Mucosa of rectum (tissue), 2 donors: ENCODE results near the gene MBLAC1.

Experiments
- H3K27ac ChIP-seq, 2 donors: one replicate each; pipeline ENCODE4 v1.7.0; 2013; ENCODE audit warnings: inconsistent platforms in 2 of 2, low read depth in 2 of 2, low read length in 2 of 2
- H3K27me3 ChIP-seq, 2 donors: one replicate each; pipeline ENCODE4 v1.7.0; 2013; ENCODE audit warnings: low read length in 2 of 2; ENCODE audit not compliant: control insufficient read depth in 2 of 2, insufficient read depth in 2 of 2
- H3K36me3 ChIP-seq, 2 donors: one replicate each; pipeline ENCODE4 v1.7.0; 2013; ENCODE audit warnings: low read length in 2 of 2; ENCODE audit not compliant: control insufficient read depth in 2 of 2, insufficient read depth in 2 of 2
- H3K4me1 ChIP-seq, 2 donors: one replicate each; pipeline ENCODE4 v1.7.0; 2013; ENCODE audit warnings: low read length in 2 of 2, mild to moderate bottlenecking in 1 of 2; ENCODE audit not compliant: control insufficient read depth in 2 of 2, insufficient read depth in 2 of 2
- H3K4me3 ChIP-seq, 2 donors: one replicate each; pipeline ENCODE4 v1.7.0; 2013; ENCODE audit warnings: low read length in 2 of 2
- H3K9ac ChIP-seq, 2 donors: one replicate each; pipeline ENCODE4 v1.7.0; 2013; ENCODE audit warnings: low read length in 2 of 2, low read depth in 1 of 2, mild to moderate bottlenecking in 1 of 2
- H3K9me3 ChIP-seq, 2 donors: one replicate each; pipeline ENCODE4 v1.7.0; 2013; ENCODE audit warnings: low read length in 2 of 2; ENCODE audit not compliant: control insufficient read depth in 2 of 2
- donor health status: healthy.
- donor health status: Normal muscosa, but diverticular disease.

MBLAC1 gene

GRCh38 chr7:100098913-100099312 is 27.9 kb upstream of the MBLAC1 start:
- Histone ChIP-seq H3K36me3 (peaks cover 46 to 56% of the 10 kb centered on the region in 2 donors), H3K4me3 (peak overlapping the region in 1 of 2 donors; percentile 16), H3K9ac (no peak overlapping the region), H3K27ac (no peak overlapping the region), H3K9me3 (no peaks in the 10 kb centered on the region), H3K4me1 (peaks cover 11 to 17% of the 10 kb centered on the region in 2 donors), H3K27me3 (no peaks in the 10 kb centered on the region)

GRCh38 chr7:100099452-100099851 is 27.3 kb upstream of the MBLAC1 start:
- no peak overlapping the region for H3K27ac ChIP-seq
- H3K4me3 ChIP-seq = peak overlapping the region; percentile 84 to 86
- H3K9me3 ChIP-seq = no peaks in the 10 kb centered on the region
- H3K27me3 ChIP-seq = no peaks in the 10 kb centered on the region
- peaks cover 11 to 17% of the 10 kb centered on the region in 2 donors for H3K4me1 ChIP-seq
- peaks cover 42 to 52% of the 10 kb centered on the region in 2 donors for H3K36me3 ChIP-seq
- peak overlapping the region in 1 of 2 donors; percentile 68 for H3K9ac ChIP-seq

GRCh38 chr7:100100420-100101015 is 26.2 kb upstream of the MBLAC1 start:
- Histone ChIP-seq H3K9me3 (no peaks in the 10 kb centered on the region), H3K27me3 (no peaks in the 10 kb centered on the region), H3K9ac (peak overlapping the region; percentile 68 to 85), H3K36me3 (peaks cover 43 to 47% of the 10 kb centered on the region in 2 donors), H3K4me1 (peaks cover 11 to 17% of the 10 kb centered on the region in 2 donors), H3K4me3 (peak overlapping the region; percentile 84 to 86), H3K27ac (peak overlapping the region; percentile 89 to 90)

GRCh38 chr7:100101016-100101862 is 25.5 kb upstream of the MBLAC1 start, which contains the start of the genes AP4M1 and MCM7:
AP4M1 (plus strand) TSS chr7:100101643; CDS start chr7:100101715, 72 bp downstream.
MCM7 (minus strand) TSS chr7:100101397; CDS start chr7:100101294, 103 bp downstream.
- Histone ChIP-seq H3K4me1 (peaks cover 11 to 17% of the 10 kb centered on the region in 2 donors), H3K4me3 (peak within 1 kb of the TSS; percentile 84 to 86), H3K36me3 (peaks cover 36 to 47% of the 10 kb centered on the region in 2 donors), H3K27ac (peak within 1 kb of the TSS; percentile 90 to 96), H3K9me3 (no peaks in the 10 kb centered on the region), H3K27me3 (no peaks in the 10 kb centered on the region), H3K9ac (peak within 1 kb of the TSS; percentile 68 to 85)

- peaks cover 34 to 48% of the 10 kb centered on the region in 2 donors for H3K36me3 ChIP-seq
- H3K9ac ChIP-seq = no peak overlapping the region
- H3K4me1 ChIP-seq = peaks cover 11 to 17% of the 10 kb centered on the region in 2 donors
- no peaks in the 10 kb centered on the region for H3K27me3 ChIP-seq
- no peak overlapping the region for H3K27ac ChIP-seq
- no peak overlapping the region for H3K4me3 ChIP-seq
- no peaks in the 10 kb centered on the region for H3K9me3 ChIP-seq
These were observed 23.6 kb upstream of the MBLAC1 start for GRCh38 chr7:100102950-100103840.

- Histone ChIP-seq H3K27ac (no peak overlapping the region), H3K9ac (no peak overlapping the region), H3K27me3 (no peaks in the 10 kb centered on the region), H3K9me3 (no peaks in the 10 kb centered on the region), H3K36me3 (peaks cover 21 to 54% of the 10 kb centered on the region in 2 donors), H3K4me1 (peaks cover 5 to 6% of the 10 kb centered on the region in 2 donors), H3K4me3 (no peak overlapping the region)
These were observed 21.2 kb upstream of the MBLAC1 start for GRCh38 chr7:100105534-100105933.

DNA sequence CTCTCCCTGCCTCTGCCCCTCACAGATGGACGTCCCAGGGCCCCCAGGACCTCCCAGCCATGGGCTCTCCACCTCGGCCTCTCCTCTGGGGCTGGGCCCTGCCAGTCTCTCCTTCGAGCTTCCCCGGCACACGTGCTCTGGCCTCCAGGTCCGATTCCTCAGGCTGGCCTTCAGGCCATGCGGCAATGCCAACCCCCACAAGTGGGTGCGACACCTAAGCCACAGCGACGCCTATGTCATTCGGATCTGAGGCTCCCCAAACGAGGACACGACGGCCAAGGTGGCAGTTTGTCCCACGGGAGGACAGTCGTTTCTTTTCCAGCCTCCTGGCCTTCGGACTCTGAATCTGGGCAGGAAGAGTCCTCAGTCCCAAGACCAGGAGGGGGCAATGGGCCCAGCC is 20.1 kb upstream of the MBLAC1 start:
- peaks cover 4 to 5% of the 10 kb centered on the region in 2 donors for H3K4me1 ChIP-seq
- H3K36me3 ChIP-seq = peaks cover 29 to 62% of the 10 kb centered on the region in 2 donors
- no peaks in the 10 kb centered on the region for H3K9me3 ChIP-seq

DNA sequence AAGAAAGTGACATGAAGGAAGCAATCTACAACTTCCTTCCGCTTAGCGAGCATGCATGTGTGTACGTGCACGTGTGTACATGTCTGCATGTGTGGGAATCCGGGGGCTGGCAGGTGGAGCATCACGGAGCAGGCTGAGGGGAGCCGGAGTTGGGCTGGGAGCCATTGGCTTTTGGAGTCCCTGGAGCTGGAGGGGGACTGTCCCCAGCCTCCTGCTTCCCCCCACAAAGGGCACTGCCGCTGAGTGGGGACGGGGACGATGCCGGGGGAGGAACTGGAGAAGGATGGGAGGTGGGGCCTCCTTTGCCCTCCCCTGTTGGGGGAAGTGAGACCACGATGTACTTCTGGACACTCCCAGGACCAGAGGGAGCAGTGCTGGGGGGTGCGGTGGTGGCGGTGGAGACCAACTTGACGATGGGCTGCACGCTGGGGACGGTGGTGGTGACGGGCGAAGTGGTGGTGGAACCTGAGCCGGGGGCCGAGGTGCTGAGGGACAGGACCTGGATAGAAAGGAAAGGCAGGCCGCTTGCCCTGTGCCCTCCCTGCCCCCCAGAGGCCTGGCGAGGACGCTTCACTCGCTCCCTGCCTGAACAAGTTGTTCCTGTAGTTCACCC is 19.5 kb upstream of the MBLAC1 start:
- no peak overlapping the region for H3K4me3 ChIP-seq
- peaks cover 3 to 4% of the 10 kb centered on the region in 2 donors for H3K4me1 ChIP-seq
- peaks cover 30 to 64% of the 10 kb centered on the region in 2 donors for H3K36me3 ChIP-seq
- H3K9me3 ChIP-seq = no peaks in the 10 kb centered on the region
- no peaks in the 10 kb centered on the region for H3K27me3 ChIP-seq
- no peak overlapping the region for H3K9ac ChIP-seq
- no peak overlapping the region for H3K27ac ChIP-seq

More for the DNA sequence above, 20.1 kb upstream of the MBLAC1 start:
- no peak overlapping the region for H3K27ac ChIP-seq
- H3K9ac ChIP-seq = no peak overlapping the region
- no peak overlapping the region for H3K4me3 ChIP-seq
- no peaks in the 10 kb centered on the region for H3K27me3 ChIP-seq

- no peak overlapping the region for H3K4me3 ChIP-seq
- H3K27me3 ChIP-seq = no peaks in the 10 kb centered on the region
- H3K36me3 ChIP-seq = peaks cover 30 to 66% of the 10 kb centered on the region in 2 donors
- no peak overlapping the region for H3K9ac ChIP-seq
- no peaks in the 10 kb centered on the region for H3K9me3 ChIP-seq
- H3K4me1 ChIP-seq = no peaks in the 10 kb centered on the region
- H3K27ac ChIP-seq = no peak overlapping the region
These were observed 18.9 kb upstream of the MBLAC1 start for GRCh38 chr7:100107890-100108289.
